Activated CD8-positive, alpha-beta T cell treated with anti-CD3 and anti-CD28 coated beads for 36 hours (primary cell): ENCODE data around the gene MYH11. TPM values are rescaled to one million over a fixed set of nuclear protein-coding genes. Genes with fewer than 3 reads are reported as not detected.

Experiments
- ATAC-seq: fragments of 200-7000 bp; cut with Tn5 transposase; one replicate; pipeline ENCODE4 v1.10.0; 2021; ENCODE audit warnings: mild to moderate bottlenecking, moderate library complexity
- CTCF ChIA-PET: fragments of 350-600 bp; sonication (Branson Sonifier 250); formaldehyde crosslinking; loops from one replicate; lab custom pipeline; 2021; ENCODE audit warnings: antibody characterized with exemption; lab: Charles Lee
- POLR2A ChIA-PET: fragments of 350-600 bp; sonication (Branson Sonifier 250); formaldehyde crosslinking; loops from one replicate; lab custom pipeline; 2021; ENCODE audit warnings: antibody characterized with exemption; lab: Charles Lee
- DNase-seq: peaks from one replicate; pipeline ENCODE4 v3.0.0-alpha.2; 2020
- H3K27ac Mint-ChIP-seq: one replicate; pipeline ENCODE4 v1.8.0; 2021; ENCODE audit warnings: mild to moderate bottlenecking, mixed read lengths
- H3K27me3 Mint-ChIP-seq: one replicate; pipeline ENCODE4 v1.8.0; 2021; ENCODE audit warnings: mixed read lengths
- H3K36me3 Mint-ChIP-seq: one replicate; pipeline ENCODE4 v1.8.0; 2021; ENCODE audit warnings: low read depth, mixed read lengths
- H3K4me1 Mint-ChIP-seq: one replicate; pipeline ENCODE4 v1.8.0; 2021; ENCODE audit warnings: low read depth, mixed read lengths
- H3K4me3 Mint-ChIP-seq: one replicate; pipeline ENCODE4 v1.8.0; 2021; ENCODE audit warnings: mild to moderate bottlenecking, moderate library complexity, mixed read lengths
- H3K9me3 Mint-ChIP-seq: one replicate; pipeline ENCODE4 v1.8.0; 2021; ENCODE audit warnings: mixed read lengths
- intact Hi-C: fragments of 100-400 bp; cut with micrococcal nuclease; formaldehyde crosslinking; loops from one replicate; pipeline ENCODE4 v1.10.0; 2022
- total RNA-seq, 2 experiments: library from RNA; stranded (reverse); gene quantifications; one replicate each; pipeline ENCODE4 v1.2.3, GENCODE V29; 2021
- TF ChIP-seq, protein P1 (sequence below): fragments of 200-600 bp; IDR thresholded peaks from one replicate; pipeline ENCODE4 v1.8.0; 2022; ENCODE audit warnings: antibody characterized with exemption, mild to moderate bottlenecking

Gene MYH11
- total RNA-seq, 2 experiments from 2014 or later, result not detected

DNA sequence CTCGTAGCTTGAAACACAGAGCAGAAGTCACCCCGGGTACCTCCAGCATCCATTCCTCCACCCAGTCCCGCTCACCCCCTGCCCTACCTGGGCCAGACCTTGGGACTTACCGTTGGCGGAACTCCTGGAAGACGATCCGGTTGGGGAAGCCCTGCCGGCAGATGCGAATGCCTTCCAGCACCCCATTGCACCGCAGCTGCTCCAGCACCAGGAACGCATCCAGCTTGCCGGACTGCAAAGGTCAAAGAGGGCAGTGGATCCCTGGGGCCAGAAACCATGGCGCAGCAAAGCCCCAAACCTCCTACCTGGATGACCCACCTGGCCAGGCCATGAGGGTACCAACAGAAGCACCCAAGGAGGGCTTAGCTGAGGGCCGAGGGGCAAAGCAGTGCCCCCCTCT is 108.9 kb downstream of the MYH11 start:
- Mint-ChIP-seq H3K4me3 (no peak overlapping the region), H3K4me1 (no peaks in the 10 kb centered on the region), H3K36me3 (no peaks in the 10 kb centered on the region), H3K9me3 (no peaks in the 10 kb centered on the region), H3K27me3 (no peaks in the 10 kb centered on the region), H3K27ac (no peak overlapping the region)
- no peak for ATAC-seq
- DNase-seq, result no peak
- ChIA-PET POLR2A (no interaction called here), CTCF (interaction anchor here (2.0 kb wide), 1 partner anchor 13 kb away, joined by 4 read pairs; no protein-coding TSS in a partner anchor)
- TF ChIP-seq, protein P1, sequence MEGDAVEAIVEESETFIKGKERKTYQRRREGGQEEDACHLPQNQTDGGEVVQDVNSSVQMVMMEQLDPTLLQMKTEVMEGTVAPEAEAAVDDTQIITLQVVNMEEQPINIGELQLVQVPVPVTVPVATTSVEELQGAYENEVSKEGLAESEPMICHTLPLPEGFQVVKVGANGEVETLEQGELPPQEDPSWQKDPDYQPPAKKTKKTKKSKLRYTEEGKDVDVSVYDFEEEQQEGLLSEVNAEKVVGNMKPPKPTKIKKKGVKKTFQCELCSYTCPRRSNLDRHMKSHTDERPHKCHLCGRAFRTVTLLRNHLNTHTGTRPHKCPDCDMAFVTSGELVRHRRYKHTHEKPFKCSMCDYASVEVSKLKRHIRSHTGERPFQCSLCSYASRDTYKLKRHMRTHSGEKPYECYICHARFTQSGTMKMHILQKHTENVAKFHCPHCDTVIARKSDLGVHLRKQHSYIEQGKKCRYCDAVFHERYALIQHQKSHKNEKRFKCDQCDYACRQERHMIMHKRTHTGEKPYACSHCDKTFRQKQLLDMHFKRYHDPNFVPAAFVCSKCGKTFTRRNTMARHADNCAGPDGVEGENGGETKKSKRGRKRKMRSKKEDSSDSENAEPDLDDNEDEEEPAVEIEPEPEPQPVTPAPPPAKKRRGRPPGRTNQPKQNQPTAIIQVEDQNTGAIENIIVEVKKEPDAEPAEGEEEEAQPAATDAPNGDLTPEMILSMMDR, result no peak
- intact Hi-C loops, result no loop called here

DNA sequence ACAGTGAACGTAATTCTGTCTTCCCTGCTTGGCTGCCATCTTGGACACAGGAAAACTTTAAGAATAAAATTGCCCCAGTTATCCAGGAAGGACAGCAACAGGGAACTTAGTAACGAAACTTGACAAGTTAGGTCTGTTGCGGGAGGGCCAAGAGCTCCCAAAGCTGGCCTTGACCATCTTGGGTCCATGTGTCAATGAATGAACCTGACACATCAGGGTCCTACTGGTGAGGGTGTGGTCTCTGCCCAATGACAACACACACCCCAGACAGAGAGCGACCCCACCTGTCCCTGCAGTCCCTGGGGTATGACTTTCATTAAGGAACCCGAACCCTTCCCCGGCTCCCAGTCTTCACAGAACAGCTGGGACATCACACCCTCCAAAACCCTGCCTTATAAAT is 110.5 kb downstream of the MYH11 start:
- TF ChIP-seq, protein P1, result no peak
- H3K36me3 Mint-ChIP-seq, result peaks cover 4% of the 10 kb centered on the region
- no peaks in the 10 kb centered on the region for H3K4me1 Mint-ChIP-seq
- CTCF ChIA-PET, result no interaction called here
- ATAC-seq, result no peak
- no peaks in the 10 kb centered on the region for H3K27me3 Mint-ChIP-seq
- intact Hi-C loops, result no loop called here
- H3K9me3 Mint-ChIP-seq, result no peaks in the 10 kb centered on the region
- no peak overlapping the region for H3K4me3 Mint-ChIP-seq
- no peak for DNase-seq
- POLR2A ChIA-PET, result no interaction called here
- H3K27ac Mint-ChIP-seq, result no peak overlapping the region

DNA sequence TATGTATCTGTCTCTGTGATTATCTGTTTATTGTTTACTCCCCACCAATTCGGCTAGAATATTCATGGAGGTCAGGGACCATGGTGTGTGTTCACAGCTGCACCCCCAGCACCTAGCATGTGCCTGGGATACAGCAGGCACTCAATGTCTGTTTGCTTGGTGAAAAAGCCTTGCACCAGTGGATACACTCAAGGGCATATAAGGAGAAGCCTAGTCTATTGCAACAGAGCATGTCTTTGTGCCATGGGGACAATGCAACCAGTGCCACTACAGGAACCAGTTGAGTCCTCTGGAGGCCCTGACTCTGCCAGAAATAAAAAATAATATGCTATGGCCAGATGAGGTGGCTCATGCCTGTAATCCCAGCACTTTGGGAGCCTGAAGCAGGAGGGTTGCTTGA is 113.2 kb downstream of the MYH11 start:
- POLR2A ChIA-PET, result no interaction called here
- Mint-ChIP-seq H3K27ac (no peak overlapping the region), H3K27me3 (no peaks in the 10 kb centered on the region)

DNA sequence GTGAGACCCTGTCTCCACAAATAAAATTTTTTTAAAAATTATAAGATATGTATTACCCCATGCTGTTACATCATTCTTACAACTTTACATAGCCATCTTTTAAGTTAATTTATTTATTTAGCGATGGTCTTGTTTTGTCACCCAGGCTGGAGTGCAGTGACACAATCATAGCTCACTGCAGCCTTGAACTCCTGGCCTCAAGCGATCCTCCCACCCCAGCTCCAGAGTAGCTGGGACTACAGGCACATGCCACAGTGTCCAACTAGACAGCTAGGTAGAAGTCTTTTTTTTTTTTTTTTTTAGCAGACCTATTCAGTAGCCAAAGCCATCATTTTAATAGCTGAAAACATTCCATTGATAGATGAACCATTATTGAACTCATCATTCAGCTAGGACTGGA is 114.1 kb downstream of the MYH11 start:
- intact Hi-C loops, result no loop called here
- H3K4me1 Mint-ChIP-seq, result no peaks in the 10 kb centered on the region
- no peaks in the 10 kb centered on the region for H3K27me3 Mint-ChIP-seq
- peaks cover 12% of the 10 kb centered on the region for H3K36me3 Mint-ChIP-seq
- CTCF ChIA-PET, result no interaction called here
- H3K27ac Mint-ChIP-seq, result no peak overlapping the region
- no peaks in the 10 kb centered on the region for H3K9me3 Mint-ChIP-seq
- POLR2A ChIA-PET, result no interaction called here
- TF ChIP-seq, protein P1, result no peak
- ATAC-seq, result no peak
- H3K4me3 Mint-ChIP-seq, result no peak overlapping the region
- no peak for DNase-seq

More for the DNA sequence above, 113.2 kb downstream of the MYH11 start:
- no peaks in the 10 kb centered on the region for H3K9me3 Mint-ChIP-seq
- intact Hi-C loops, result no loop called here
- H3K4me1 Mint-ChIP-seq, result no peaks in the 10 kb centered on the region
- ATAC-seq (no peak), DNase-seq (no peak)
- CTCF ChIA-PET, result no interaction called here
- peaks cover 12% of the 10 kb centered on the region for H3K36me3 Mint-ChIP-seq
- no peak overlapping the region for H3K4me3 Mint-ChIP-seq
- TF ChIP-seq, protein P1, result no peak

DNA sequence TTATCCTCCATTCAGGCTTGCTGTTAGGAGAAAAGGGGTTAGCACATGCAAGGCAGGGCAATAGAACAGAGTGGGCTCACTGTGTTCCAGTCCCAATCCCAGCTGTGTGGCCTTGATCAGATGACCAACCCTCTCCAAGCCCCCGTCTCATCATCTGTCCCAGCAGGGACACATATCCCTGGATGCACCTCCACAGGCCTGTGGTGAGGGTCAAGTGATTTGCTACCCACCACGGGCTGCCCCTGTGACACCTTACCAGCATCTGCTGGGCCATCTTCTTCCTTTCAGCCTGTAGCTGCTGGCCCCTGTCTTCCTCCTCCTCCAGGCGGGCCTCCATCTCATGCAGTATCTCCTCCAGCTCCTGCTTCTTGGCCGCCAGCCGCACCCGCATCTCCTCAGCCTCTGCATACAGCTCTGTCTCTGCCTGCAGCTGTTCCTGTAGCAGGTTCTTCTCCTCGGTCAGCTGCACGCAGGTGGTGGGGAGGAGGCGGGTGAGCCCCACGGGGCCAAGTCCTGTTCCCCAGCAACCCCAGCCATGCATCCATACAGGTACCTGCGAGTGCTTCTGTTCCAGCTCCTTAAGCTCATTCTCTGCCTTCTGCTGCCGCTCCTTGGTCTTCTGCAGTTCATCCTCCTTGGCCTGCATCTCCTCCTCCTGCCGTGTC is 115.5 kb downstream of the MYH11 start:
- no peak for DNase-seq
- H3K4me1 Mint-ChIP-seq, result no peaks in the 10 kb centered on the region
- no peaks in the 10 kb centered on the region for H3K9me3 Mint-ChIP-seq
- H3K4me3 Mint-ChIP-seq, result no peak overlapping the region
- TF ChIP-seq, protein P1, result no peak
- no peak for ATAC-seq
- ChIA-PET CTCF (interaction anchor here (1.3 to 4.3 kb wide), 2 partner anchors 15 to 82 kb away, joined by 3 to 21 read pairs; no protein-coding TSS in a partner anchor), POLR2A (no interaction called here)
- H3K27ac Mint-ChIP-seq, result no peak overlapping the region
- peaks cover 12% of the 10 kb centered on the region for H3K36me3 Mint-ChIP-seq
- H3K27me3 Mint-ChIP-seq, result no peaks in the 10 kb centered on the region
- intact Hi-C loops, result no loop called here
